ENCODE results near the gene HEPHL1.

The HEPHL1 gene

DNA sequence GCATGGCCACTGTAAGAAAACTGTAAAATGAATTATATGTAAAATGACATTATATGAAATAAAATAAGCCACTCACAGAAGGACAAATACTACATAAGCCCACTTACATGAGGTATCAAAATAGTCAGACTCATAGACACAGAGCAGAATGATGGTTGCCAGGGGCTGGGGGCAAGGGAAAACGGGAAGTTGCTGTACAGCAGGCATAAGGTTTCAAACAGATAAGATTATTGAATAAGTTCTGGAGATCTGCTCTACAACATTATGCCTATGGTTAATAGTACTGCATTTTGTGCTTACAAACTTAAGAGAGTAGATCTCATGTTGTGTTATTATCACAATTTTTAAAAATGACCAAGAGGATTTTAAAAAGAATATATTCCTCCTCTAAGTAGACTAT lies 32.7 kb upstream of the HEPHL1 start:
- H3K27ac ChIP-seq (ENCODE audit: low read depth, low read length): no peak overlapping the region
- H3K36me3 ChIP-seq (ENCODE audit: control insufficient read depth in 5 of 5, insufficient read depth in 5 of 5, low read length in 5 of 5): no peaks in the 10 kb centered on the region
- no peaks in the 10 kb centered on the region for H3K4me1 ChIP-seq (ENCODE audit: control insufficient read depth in 5 of 5, insufficient read depth in 5 of 5, low read length in 5 of 5)
- H3K4me3 ChIP-seq (ENCODE audit: low read depth in 1 of 5, low read length in 5 of 5): no peak overlapping the region
- H3K9me3 ChIP-seq (ENCODE audit: control insufficient read depth in 5 of 5, low read length in 5 of 5): peaks cover 1 to 15% (median 11%) of the 10 kb centered on the region in 5 donors
- H3K27me3 ChIP-seq (ENCODE audit: control insufficient read depth in 5 of 5, insufficient read depth in 4 of 5, low read length in 5 of 5): no peaks in the 10 kb centered on the region
- no peak overlapping the region for H3K9ac ChIP-seq (ENCODE audit: low read length in 5 of 5)

DNA sequence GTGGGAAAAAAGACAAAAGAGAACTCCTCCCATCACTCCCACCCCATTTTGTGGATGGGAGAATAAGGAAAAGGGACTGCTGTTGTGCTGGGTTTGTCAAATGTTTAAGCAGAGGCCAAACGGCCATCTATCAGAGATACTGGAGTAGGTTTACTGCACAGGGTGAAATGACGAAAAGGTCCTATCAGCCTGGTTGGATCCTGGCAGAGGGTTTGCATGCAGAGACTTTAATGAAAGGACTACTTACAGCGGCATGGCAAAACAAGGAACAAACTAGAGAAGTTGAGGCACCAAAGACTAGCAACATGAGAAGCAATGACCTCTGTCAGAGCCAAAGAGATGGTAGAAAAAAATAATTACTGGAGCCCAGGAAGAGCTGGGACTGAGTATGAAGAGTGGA lies 32.2 kb upstream of the HEPHL1 start:
- H3K27ac ChIP-seq (ENCODE audit: low read depth, low read length): no peak overlapping the region
- H3K36me3 ChIP-seq (ENCODE audit: control insufficient read depth in 5 of 5, insufficient read depth in 5 of 5, low read length in 5 of 5): no peaks in the 10 kb centered on the region
- no peak overlapping the region for H3K9ac ChIP-seq (ENCODE audit: low read length in 5 of 5)
- no peak overlapping the region for H3K4me3 ChIP-seq (ENCODE audit: low read depth in 1 of 5, low read length in 5 of 5)
- H3K4me1 ChIP-seq (ENCODE audit: control insufficient read depth in 5 of 5, insufficient read depth in 5 of 5, low read length in 5 of 5): no peaks in the 10 kb centered on the region
- H3K27me3 ChIP-seq (ENCODE audit: control insufficient read depth in 5 of 5, insufficient read depth in 4 of 5, low read length in 5 of 5): no peaks in the 10 kb centered on the region
- peaks cover 3 to 16% (median 12%) of the 10 kb centered on the region in 5 donors for H3K9me3 ChIP-seq (ENCODE audit: control insufficient read depth in 5 of 5, low read length in 5 of 5)

DNA sequence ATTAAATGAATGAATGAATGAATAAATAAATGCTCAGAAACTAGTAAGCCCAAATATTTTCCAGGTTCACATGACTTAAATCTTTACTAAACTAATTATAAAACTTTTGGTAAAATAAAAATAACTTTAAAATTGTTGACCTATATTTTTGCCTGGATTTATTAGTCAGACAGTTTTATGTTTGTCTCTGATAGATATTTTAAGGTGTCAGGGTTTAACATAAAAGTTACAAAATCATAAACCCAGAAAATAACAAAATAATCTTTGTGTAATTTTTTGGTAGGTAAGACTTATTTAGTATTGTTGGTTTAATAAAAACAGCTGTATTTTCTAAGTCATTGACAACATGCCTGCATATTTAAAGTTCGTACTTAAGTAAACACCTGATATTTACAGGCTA lies 27.4 kb upstream of the HEPHL1 start:
- no peaks in the 10 kb centered on the region for H3K36me3 ChIP-seq (ENCODE audit: control insufficient read depth in 5 of 5, insufficient read depth in 5 of 5, low read length in 5 of 5)
- H3K27ac ChIP-seq (ENCODE audit: low read depth, low read length): no peak overlapping the region
- peaks cover 3 to 23% (median 12%) of the 10 kb centered on the region in 5 donors for H3K9me3 ChIP-seq (ENCODE audit: control insufficient read depth in 5 of 5, low read length in 5 of 5)
- no peak overlapping the region for H3K4me3 ChIP-seq (ENCODE audit: low read depth in 1 of 5, low read length in 5 of 5)
- H3K27me3 ChIP-seq (ENCODE audit: control insufficient read depth in 5 of 5, insufficient read depth in 4 of 5, low read length in 5 of 5): no peaks in the 10 kb centered on the region
- H3K9ac ChIP-seq (ENCODE audit: low read length in 5 of 5): no peak overlapping the region
- H3K4me1 ChIP-seq (ENCODE audit: control insufficient read depth in 5 of 5, insufficient read depth in 5 of 5, low read length in 5 of 5): no peaks in the 10 kb centered on the region

DNA sequence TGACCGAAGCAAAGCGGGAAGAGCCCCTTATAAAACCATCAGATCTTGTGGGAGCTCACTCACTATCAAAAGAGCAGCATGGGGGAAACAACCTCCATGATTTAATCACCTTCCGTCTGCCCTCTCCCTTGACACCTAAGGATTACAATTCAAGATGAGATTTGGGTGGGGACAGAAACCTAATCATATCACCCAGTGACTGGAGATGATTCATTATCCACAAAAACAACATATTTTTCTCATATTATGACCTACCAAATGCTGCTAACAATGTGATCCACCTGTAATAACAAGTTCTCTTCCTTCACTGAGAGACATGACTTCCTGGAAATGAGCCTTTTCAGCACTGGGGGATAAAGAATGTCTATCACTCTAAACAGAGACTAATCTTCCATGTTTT lies 23.4 kb upstream of the HEPHL1 start:
- Histone ChIP-seq H3K36me3 (ENCODE audit: control insufficient read depth in 5 of 5, insufficient read depth in 5 of 5, low read length in 5 of 5) (no peaks in the 10 kb centered on the region), H3K27ac (ENCODE audit: low read depth, low read length) (no peak overlapping the region), H3K27me3 (ENCODE audit: control insufficient read depth in 5 of 5, insufficient read depth in 4 of 5, low read length in 5 of 5) (no peaks in the 10 kb centered on the region), H3K4me1 (ENCODE audit: control insufficient read depth in 5 of 5, insufficient read depth in 5 of 5, low read length in 5 of 5) (no peaks in the 10 kb centered on the region), H3K9me3 (ENCODE audit: control insufficient read depth in 5 of 5, low read length in 5 of 5) (peaks cover 3 to 18% (median 9%) of the 10 kb centered on the region in 5 donors), H3K9ac (ENCODE audit: low read length in 5 of 5) (no peak overlapping the region), H3K4me3 (ENCODE audit: low read depth in 1 of 5, low read length in 5 of 5) (no peak overlapping the region)

DNA sequence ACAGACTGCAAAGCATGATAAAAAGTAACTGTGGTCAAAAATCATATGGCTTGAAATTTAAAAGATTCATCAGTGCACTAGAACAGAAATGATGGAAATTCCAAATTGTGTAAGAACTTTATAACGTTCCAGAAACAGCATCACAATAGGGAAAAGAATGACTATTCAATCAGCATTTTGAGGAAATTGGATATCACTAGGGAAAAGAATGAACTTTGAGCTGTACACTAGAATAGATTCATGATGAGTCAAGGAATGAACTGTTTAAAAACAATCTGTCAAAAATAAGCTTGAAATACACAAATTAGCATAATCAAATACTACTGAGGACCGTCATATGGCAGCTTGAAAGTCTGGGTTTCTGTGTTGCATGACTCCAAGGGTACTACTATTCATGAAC lies 20.5 kb upstream of the HEPHL1 start:
- H3K27me3 ChIP-seq (ENCODE audit: control insufficient read depth in 5 of 5, insufficient read depth in 4 of 5, low read length in 5 of 5): no peaks in the 10 kb centered on the region
- H3K4me1 ChIP-seq (ENCODE audit: control insufficient read depth in 5 of 5, insufficient read depth in 5 of 5, low read length in 5 of 5): no peaks in the 10 kb centered on the region
- H3K9ac ChIP-seq (ENCODE audit: low read length in 5 of 5): no peak overlapping the region
- peaks cover 0 to 5% (median 3%) of the 10 kb centered on the region in 5 donors for H3K9me3 ChIP-seq (ENCODE audit: control insufficient read depth in 5 of 5, low read length in 5 of 5)
- no peak overlapping the region for H3K27ac ChIP-seq (ENCODE audit: low read depth, low read length)
- H3K4me3 ChIP-seq (ENCODE audit: low read depth in 1 of 5, low read length in 5 of 5): no peak overlapping the region
- H3K36me3 ChIP-seq (ENCODE audit: control insufficient read depth in 5 of 5, insufficient read depth in 5 of 5, low read length in 5 of 5): no peaks in the 10 kb centered on the region

DNA sequence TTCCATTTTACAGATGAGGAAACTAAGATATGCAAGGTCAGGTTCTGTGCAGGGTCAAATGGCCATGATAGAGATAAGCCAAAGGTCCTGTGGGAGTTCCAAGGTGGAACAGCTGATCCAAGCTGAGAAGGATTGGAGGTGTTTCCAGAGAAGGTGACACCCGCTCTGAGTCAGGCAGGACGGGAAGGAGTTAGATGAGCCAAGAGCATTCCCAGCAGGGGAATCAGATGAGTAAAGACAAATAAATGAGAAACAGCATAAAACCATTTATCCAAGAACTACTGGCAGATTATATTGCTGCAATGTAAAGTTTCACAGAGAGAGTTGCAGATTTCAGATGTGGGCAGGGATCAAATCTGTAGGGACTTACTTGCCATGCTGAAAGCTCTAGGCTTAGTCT lies 18.9 kb upstream of the HEPHL1 start:
- Histone ChIP-seq H3K4me3 (ENCODE audit: low read depth in 1 of 5, low read length in 5 of 5) (no peak overlapping the region), H3K9me3 (ENCODE audit: control insufficient read depth in 5 of 5, low read length in 5 of 5) (peaks cover 0 to 5% (median 3%) of the 10 kb centered on the region in 5 donors), H3K4me1 (ENCODE audit: control insufficient read depth in 5 of 5, insufficient read depth in 5 of 5, low read length in 5 of 5) (no peaks in the 10 kb centered on the region), H3K9ac (ENCODE audit: low read length in 5 of 5) (no peak overlapping the region), H3K27ac (ENCODE audit: low read depth, low read length) (no peak overlapping the region), H3K27me3 (ENCODE audit: control insufficient read depth in 5 of 5, insufficient read depth in 4 of 5, low read length in 5 of 5) (no peaks in the 10 kb centered on the region), H3K36me3 (ENCODE audit: control insufficient read depth in 5 of 5, insufficient read depth in 5 of 5, low read length in 5 of 5) (no peaks in the 10 kb centered on the region)

DNA sequence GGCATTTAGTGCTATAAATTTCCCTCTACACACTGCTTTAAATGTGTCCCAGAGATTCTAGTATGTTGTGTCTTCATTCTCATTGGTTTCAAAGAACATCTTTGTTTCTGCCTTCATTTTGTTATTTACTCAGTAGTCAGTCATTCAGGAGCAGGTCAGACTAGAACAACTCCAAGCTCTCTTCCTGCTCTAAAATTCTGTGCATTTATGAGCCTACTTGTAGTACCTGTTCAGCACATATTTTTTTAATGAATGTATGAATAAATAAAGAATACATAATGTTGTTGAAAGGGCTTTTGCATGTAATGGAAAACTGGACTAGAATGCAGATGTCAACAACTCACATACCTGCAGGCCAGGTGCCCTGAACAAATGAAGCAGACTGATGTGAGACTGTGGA lies 13.7 kb upstream of the HEPHL1 start:
- Histone ChIP-seq H3K27ac (ENCODE audit: low read depth, low read length) (no peak overlapping the region), H3K4me3 (ENCODE audit: low read depth in 1 of 5, low read length in 5 of 5) (no peak overlapping the region), H3K27me3 (ENCODE audit: control insufficient read depth in 5 of 5, insufficient read depth in 4 of 5, low read length in 5 of 5) (no peaks in the 10 kb centered on the region), H3K36me3 (ENCODE audit: control insufficient read depth in 5 of 5, insufficient read depth in 5 of 5, low read length in 5 of 5) (no peaks in the 10 kb centered on the region), H3K9ac (ENCODE audit: low read length in 5 of 5) (no peak overlapping the region), H3K9me3 (ENCODE audit: control insufficient read depth in 5 of 5, low read length in 5 of 5) (peaks cover 0 to 5% (median 0%) of the 10 kb centered on the region in 5 donors), H3K4me1 (ENCODE audit: control insufficient read depth in 5 of 5, insufficient read depth in 5 of 5, low read length in 5 of 5) (no peaks in the 10 kb centered on the region)

DNA sequence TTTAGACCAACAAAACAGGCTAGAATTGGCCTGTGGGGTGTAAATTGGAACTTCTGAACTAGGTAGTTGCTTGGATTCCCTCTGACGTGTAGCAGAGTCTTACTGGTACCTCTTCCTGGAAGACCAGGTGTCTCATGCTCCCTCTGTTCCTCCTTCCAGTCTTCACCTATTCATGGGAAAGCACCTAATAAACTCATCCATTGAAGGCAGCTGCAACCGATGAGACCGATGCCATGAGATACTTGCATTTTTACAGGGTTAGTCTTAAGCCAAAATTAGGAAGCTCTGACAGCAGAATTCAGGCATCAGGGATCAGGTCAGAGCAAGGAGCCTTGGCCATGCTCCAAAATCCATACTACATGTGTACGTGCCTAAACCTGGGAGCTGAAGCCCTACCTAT lies 13.2 kb upstream of the HEPHL1 start:
- no peak overlapping the region for H3K9ac ChIP-seq (ENCODE audit: low read length in 5 of 5)
- H3K9me3 ChIP-seq (ENCODE audit: control insufficient read depth in 5 of 5, low read length in 5 of 5): peaks cover 0 to 5% (median 0%) of the 10 kb centered on the region in 5 donors
- no peak overlapping the region for H3K4me3 ChIP-seq (ENCODE audit: low read depth in 1 of 5, low read length in 5 of 5)
- H3K36me3 ChIP-seq (ENCODE audit: control insufficient read depth in 5 of 5, insufficient read depth in 5 of 5, low read length in 5 of 5): no peaks in the 10 kb centered on the region
- no peaks in the 10 kb centered on the region for H3K27me3 ChIP-seq (ENCODE audit: control insufficient read depth in 5 of 5, insufficient read depth in 4 of 5, low read length in 5 of 5)
- H3K4me1 ChIP-seq (ENCODE audit: control insufficient read depth in 5 of 5, insufficient read depth in 5 of 5, low read length in 5 of 5): no peaks in the 10 kb centered on the region
- H3K27ac ChIP-seq (ENCODE audit: low read depth, low read length): no peak overlapping the region

DNA sequence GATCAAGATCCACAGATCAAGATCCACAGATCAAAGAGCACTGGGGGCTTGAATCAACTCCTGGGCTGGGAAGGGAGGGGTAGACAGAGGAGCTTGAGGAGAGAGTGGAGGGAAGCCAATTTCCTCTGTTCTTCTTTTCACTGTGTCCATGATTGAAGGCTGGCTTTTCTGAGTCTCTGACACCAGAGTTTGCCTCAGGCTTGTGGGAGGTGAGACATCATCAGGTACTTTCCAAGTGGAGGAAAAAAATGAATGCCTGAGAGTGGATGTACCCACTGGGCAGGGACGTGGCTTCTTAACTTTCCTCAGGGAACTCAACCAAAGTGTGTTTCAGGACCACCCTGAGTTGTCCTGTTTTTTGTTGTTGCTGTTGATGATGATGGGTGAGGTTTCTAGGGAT lies 11.0 kb upstream of the HEPHL1 start:
- peaks cover 0 to 6% (median 0%) of the 10 kb centered on the region in 5 donors for H3K9me3 ChIP-seq (ENCODE audit: control insufficient read depth in 5 of 5, low read length in 5 of 5)
- H3K27ac ChIP-seq (ENCODE audit: low read depth, low read length): no peak overlapping the region
- H3K4me3 ChIP-seq (ENCODE audit: low read depth in 1 of 5, low read length in 5 of 5): no peak overlapping the region
- no peaks in the 10 kb centered on the region for H3K36me3 ChIP-seq (ENCODE audit: control insufficient read depth in 5 of 5, insufficient read depth in 5 of 5, low read length in 5 of 5)
- H3K9ac ChIP-seq (ENCODE audit: low read length in 5 of 5): no peak overlapping the region
- no peaks in the 10 kb centered on the region for H3K4me1 ChIP-seq (ENCODE audit: control insufficient read depth in 5 of 5, insufficient read depth in 5 of 5, low read length in 5 of 5)
- no peaks in the 10 kb centered on the region for H3K27me3 ChIP-seq (ENCODE audit: control insufficient read depth in 5 of 5, insufficient read depth in 4 of 5, low read length in 5 of 5)

DNA sequence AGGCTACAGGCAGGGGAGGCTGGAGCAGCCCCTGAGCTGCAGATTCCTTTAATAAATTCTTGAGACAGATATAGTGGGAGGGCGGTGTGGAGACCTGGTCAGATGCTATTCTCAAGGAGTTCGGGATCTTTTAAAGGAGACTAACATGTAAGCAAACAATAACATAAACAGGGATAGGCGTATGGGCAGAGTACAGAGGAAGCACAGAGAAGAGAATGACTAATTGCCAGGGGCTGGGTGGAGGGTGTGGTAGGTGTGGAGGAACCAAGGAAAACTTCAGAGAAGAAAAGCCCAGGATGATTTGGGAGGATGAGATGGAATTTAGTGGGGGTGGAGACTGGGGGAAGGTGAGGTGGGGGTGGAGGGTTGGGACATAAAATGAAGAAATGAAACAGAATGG lies 9.7 kb upstream of the HEPHL1 start:
- H3K36me3 ChIP-seq (ENCODE audit: control insufficient read depth in 5 of 5, insufficient read depth in 5 of 5, low read length in 5 of 5): no peaks in the 10 kb centered on the region
- no peak overlapping the region for H3K4me3 ChIP-seq (ENCODE audit: low read depth in 1 of 5, low read length in 5 of 5)
- H3K27me3 ChIP-seq (ENCODE audit: control insufficient read depth in 5 of 5, insufficient read depth in 4 of 5, low read length in 5 of 5): no peaks in the 10 kb centered on the region
- H3K9me3 ChIP-seq (ENCODE audit: control insufficient read depth in 5 of 5, low read length in 5 of 5): peaks cover 0 to 8% (median 0%) of the 10 kb centered on the region in 5 donors
- H3K27ac ChIP-seq (ENCODE audit: low read depth, low read length): no peak overlapping the region
- H3K4me1 ChIP-seq (ENCODE audit: control insufficient read depth in 5 of 5, insufficient read depth in 5 of 5, low read length in 5 of 5): no peaks in the 10 kb centered on the region
- no peak overlapping the region for H3K9ac ChIP-seq (ENCODE audit: low read length in 5 of 5)

DNA sequence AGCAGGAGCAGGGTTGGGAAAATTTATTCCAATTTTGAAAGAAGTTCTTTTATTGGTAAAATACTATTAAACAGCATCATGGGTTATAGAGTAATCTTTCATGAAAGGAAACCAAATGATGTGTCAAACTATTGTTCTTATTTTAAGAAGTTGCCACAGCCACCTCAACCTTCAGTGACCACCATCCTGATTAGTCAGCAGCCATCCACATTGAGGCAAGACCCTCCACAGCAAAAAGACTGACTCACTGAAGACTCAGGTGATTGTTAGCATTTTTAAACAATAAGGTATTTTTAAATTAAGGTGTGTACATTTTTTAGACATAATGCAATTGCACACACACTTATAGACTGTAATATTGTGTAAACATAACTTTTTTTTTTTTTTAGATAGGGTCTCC lies 3.7 kb upstream of the HEPHL1 start:
- H3K4me3 ChIP-seq (ENCODE audit: low read depth in 1 of 5, low read length in 5 of 5): no peak overlapping the region
- peaks cover 0 to 8% (median 0%) of the 10 kb centered on the region in 5 donors for H3K9me3 ChIP-seq (ENCODE audit: control insufficient read depth in 5 of 5, low read length in 5 of 5)
- no peaks in the 10 kb centered on the region for H3K4me1 ChIP-seq (ENCODE audit: control insufficient read depth in 5 of 5, insufficient read depth in 5 of 5, low read length in 5 of 5)
- H3K36me3 ChIP-seq (ENCODE audit: control insufficient read depth in 5 of 5, insufficient read depth in 5 of 5, low read length in 5 of 5): no peaks in the 10 kb centered on the region
- no peak overlapping the region for H3K9ac ChIP-seq (ENCODE audit: low read length in 5 of 5)
- H3K27ac ChIP-seq (ENCODE audit: low read depth, low read length): no peak overlapping the region
- H3K27me3 ChIP-seq (ENCODE audit: control insufficient read depth in 5 of 5, insufficient read depth in 4 of 5, low read length in 5 of 5): no peaks in the 10 kb centered on the region
